GM18861 (cell line): ENCODE data around the gene GRPEL1.

ENCODE experiments used
- ATAC-seq: cut with Tn5 transposase; IDR thresholded peaks from one replicate; pipeline ENCODE4 v1.9.1; 2021; ENCODE audit not compliant: unreplicated experiment

The GRPEL1 gene

DNA sequence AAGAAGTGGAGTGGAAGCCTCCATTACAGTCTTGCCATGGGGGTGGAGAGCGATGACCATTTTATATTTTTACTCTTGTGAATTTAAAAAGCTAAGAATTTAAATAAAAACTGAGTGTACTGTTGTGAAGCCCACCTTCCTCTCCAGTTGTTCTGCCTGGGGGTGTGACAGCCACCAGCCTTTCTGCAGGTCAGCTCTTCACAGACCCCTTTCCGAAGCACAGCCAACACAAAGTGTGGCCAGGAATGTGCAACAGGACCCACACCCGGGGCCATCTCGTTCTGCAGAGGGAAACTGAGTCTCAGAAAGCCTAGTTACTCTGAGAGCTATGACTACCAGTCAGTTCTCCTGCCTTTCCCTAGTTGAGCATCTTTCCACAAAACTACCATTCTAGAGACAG is 1.4 kb downstream of the GRPEL1 start:
- no peak for ATAC-seq

DNA sequence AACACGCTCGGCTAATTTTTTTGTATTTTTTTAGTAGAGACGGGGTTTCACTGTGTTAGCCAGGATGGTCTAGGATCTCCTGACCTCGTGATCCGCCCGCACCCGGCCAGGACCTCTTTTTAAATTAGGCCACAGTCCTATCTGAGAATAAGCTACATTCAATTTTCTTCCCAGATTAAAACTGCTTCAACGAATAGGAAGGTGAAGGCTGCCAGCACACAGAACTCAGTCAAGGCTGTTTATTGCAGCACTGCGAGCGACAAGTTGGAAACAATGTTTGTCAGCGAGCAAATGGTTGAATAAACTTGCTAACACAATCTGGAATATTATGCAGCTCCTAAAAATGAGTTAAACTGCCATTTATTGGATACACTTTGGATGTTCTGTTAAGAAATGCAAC is 1.9 kb downstream of the GRPEL1 start:
- ATAC-seq = no peak

DNA sequence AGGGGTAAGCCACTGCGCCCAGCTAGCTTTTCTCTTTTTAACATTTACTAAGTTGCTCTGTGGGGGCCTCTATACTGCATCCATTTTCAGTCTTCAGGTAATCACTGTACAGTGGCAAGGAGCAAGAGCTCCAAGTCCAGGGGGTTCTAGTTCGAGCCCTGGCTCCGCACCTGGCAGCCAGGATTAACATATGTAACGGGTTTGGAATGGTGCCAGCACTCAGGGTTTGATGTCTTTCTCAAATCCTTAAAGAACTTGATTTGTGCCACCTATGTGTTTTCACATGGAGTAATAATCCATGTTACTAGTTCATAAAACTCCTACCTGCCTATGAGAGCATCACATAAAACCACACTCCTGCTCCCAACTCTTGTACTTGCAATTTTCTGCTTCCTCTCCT is 4.5 kb downstream of the GRPEL1 start:
- no peak for ATAC-seq

DNA sequence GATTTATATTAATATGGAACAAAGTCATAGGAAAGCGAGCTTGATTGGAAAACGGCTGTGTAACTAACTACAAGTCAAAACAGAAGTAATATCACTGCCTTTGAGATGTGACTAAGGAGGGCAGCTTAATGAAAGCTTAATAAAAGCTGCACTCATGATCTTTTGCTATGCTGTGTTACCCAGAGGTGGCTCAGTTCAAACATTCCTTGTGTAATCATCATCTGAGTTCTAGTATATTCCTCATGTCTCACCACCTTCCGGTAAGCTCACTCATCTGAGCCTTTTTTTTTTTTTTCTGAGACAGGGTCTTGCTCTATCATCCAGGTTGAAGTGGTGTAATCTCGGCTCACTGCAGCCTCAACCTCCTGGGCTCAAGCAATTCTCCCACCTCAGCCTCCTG is 5.0 kb downstream of the GRPEL1 start:
- ATAC-seq = no peak

DNA sequence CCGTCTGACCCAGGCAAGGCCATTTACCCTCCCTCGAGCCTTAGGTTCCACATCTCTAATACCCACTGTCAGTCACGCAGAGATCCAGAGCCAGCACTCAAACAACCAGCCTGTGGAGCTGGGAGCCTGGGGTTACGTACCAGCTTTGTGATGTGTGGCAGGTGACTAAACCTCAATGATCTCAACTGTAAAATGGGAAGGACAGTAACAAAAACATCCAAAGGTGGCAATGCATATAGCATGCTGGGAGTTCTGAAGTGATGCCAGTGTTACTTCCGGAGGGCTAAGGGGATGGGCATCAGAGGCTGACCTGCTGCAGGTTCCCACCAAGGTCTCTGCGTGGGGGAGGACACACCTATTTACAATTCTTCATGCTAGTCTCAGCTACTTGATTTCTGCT is 6.0 kb downstream of the GRPEL1 start:
- ATAC-seq = no peak

DNA sequence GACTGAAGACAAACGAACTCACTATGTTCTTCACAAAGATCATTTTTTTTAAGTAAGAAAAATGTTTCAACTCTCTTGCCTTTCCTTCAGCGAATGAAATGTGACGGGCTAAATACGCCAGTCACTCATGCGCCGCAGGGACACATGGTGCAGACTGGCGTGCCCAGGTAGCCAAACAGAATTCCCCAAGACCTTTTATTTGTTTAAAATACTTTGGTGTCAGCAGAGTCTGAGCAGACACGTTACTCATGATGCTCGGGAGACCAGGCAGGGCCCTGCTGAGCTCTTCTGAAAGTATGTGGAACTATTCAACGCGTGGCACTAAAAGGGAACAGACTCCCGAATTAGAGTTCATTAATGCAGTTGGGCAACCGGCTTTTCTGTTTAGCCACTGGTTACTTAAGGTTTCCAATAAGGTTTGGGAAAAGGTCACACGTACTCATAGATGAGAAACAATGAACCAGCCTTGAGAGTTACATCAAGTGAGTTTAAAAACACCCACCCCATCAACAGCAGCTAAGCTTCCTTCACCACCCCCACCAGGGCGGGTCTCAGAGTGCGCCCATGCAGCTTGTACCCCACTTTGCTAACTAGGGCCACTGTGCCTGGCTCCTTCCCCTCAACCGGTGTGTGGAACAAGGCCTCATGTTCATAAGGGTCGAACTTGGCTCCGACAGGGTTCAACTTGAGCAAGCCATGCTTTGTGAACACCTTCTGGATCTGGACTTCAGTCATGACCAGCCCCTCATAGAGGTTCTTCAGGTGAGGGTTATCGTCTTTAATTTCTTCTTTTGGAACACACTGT is 7.3 kb downstream of the GRPEL1 start:
- ATAC-seq = no peak

DNA sequence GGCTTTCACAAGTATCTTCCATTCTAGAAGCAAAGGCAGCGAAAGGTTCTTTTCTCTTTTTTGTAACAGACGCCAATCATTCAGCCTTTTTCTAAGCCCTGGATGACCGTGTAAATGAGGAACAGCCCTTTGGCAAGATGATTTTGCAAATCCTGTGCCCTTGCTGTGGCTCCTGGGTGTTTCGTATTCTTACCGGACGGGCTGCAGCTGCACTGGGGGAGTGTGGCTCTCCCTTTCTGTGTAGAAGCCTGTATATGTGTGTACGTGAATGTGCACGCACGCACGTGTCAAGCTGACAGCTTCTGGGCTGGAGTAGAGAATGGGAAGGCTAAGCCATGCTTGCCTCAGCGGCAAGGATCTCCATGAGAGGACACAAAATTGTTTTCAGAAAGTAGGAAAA is 8.2 kb downstream of the GRPEL1 start:
- no peak for ATAC-seq

DNA sequence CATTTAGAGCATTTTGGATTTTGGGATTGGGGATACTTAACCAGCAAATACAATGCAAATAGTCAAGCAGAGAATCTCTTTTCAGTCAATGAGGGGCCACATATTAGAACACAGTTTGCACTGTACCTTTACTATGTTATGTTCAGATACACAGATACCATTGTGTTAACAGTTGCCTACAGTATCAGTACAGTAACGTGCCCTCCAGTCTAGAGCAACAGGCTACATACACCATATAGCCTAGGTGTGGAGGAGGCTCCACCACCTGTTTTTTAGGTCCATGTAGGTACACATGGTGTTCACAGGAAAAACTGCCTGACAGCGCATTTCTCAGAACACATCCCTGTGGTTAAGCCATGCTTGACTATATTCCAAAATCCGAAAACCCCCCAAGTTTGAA is 9.1 kb downstream of the GRPEL1 start:
- ATAC-seq = no peak

DNA sequence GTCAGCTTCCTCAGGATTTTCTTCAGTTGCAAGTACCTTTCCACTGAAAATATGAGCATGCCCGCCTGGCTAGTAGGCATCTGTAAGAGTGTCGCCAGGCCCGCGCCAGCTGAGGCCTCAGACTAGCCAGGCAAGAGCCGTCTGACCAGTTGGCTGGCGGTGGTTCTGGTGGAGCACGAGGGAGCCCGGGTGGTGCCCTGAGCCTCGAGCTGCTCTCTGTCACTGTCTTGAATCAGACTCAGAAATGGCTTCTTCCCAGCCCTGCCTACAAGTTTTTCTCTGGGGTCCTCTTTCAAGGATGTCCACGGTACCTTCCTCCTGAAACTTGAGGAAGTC is 11.9 kb downstream of the GRPEL1 start:
- ATAC-seq = no peak

DNA sequence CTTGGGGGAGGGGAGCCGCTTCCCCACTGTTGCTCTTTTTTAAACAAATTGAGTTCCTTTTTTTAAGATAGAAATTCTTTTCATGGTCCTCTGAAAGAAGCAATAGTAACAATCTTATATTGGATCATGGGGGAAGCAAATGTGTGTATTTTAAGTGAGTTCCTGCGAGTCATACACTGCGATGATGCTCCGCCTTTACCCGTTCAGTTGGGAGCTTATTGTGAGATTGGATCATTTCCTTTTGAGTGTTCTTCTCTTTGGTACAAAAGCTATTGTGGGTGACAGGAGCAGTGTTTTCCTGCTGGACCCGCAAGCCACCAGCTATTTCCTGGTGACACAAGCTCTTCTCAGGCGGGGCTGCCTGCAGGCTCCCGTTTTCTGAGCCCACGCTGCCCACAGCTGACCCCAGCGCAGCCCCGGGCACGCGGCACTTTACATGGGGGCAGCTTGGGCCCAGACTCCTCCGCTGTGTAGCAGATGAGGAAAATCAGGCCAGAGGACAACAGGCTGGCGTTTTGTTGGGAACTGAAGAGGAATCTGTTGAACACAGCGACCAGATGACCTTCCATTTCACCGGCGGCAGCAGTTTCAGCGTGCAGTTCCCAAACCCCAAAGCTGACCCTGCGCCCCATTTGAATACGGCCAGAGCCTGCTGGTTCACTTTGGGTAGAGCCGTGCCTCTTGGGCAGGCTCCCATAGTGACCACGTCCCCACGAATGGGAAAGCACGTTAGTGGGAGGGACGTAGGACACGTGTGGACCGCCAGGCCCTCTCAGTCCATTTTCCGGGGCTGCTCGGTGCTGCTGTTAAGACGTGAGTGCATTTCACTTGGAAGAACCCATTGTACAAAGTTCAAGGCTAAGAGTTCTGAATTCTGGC is 12.5 kb downstream of the GRPEL1 start:
- no peak for ATAC-seq

DNA sequence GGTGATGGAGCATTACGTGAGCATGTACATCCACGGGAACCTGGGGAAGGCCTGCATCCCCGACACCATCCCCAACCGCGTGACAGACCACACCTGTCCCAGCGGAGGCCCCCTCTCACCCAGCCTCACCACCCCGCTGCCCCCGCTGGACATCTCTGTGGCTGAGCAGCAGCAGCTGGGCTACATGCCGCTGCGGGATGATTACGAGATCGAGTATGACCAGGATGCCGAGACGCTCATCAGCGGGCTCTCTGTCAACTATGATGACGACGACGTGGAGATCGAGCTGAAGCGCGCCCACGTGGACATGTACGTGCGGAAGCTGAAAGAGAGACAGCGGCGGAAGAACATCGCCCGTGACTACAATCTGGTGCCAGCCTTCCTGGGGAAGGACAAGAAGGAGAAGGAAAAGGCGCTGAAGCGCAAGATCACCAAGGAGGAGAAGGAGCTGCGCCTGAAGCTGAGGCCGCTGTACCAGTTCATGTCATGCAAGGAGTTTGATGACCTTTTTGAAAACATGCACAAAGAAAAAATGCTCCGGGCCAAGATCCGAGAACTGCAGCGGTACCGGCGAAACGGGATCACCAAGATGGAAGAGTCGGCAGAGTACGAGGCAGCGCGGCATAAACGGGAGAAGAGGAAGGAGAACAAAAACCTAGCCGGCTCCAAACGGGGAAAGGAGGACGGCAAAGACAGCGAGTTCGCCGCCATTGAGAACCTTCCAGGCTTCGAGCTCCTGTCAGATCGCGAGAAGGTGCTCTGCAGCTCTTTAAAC is 13.6 kb downstream of the GRPEL1 start:
- no peak for ATAC-seq

DNA sequence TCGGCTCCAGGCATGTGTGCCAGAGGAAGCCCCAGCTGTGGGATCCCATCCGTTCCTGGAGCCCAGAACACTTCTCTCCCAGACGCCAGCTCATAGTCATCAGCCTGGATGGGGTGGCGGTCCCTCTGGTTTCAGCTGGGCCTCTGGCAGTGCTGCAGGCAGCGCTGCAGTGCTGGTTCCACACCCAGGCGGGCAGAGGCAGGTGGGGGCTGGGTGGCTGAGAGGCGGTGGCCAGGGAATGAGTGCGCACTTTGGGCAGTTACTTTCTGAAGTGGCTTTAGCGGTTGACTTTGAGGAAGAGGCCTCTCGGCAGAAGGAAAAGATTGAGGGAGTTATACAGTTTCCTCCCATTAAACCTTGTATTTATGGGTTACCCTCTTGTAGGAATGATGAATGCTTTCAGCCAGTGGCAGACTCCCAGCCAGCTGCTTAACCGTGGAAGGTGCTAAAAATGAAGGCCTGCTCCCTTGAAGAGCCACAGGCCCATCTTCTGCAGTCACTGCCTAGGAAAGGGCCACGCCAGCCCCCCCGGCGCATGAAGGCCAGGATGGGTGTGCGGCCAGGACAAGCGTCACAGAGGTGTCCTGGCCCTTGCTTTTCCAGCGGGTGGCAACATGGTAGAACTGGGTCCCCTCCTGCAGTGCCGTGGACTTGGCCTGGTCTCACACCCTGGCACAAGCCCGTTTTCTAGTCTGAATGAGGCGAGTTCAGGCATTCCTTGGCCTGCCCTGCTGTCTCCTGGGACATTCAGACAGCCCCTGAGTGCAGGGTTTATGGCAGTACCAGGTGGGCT is 14.7 kb downstream of the GRPEL1 start:
- no peak for ATAC-seq

DNA sequence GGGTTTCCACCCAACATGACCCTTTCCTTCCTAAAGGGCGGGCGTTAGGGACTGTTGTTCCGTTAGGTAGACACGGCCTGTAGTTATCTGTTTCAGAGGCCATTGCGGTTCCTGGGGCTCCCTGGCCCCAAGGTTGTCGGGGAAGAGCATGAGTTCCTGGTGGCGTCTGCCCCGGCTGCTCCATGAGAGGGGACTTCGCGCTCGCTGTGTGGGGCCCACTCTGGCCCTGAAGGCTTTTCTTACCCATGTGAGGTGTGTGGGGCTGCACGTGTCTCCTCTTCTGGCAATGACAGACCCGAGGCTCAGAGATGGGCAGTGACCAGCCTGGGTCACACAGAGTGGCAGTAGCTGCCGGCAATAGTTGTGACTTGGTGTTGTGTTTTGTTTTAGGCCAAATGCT is 15.6 kb downstream of the GRPEL1 start:
- no peak for ATAC-seq

DNA sequence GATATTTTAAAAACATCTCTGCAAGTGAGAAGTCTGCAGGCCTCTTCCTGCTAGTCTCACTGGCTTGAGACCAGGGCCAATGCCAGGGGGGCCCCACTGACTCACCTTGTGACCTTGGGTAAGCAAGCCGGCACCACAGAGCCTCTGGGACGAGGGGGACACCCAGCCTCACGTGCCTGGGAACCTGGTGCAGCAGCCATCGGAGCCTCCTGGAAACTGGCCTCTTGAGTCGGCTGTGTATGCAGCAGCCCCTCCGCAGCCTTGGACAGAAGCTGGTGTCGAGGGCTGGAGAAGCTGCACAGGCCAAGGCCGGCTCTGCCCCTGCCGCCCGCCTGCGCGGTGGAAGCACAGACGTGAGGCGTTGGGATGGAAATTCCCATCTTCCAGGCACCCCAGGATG is 16.0 kb downstream of the GRPEL1 start:
- ATAC-seq = no peak

DNA sequence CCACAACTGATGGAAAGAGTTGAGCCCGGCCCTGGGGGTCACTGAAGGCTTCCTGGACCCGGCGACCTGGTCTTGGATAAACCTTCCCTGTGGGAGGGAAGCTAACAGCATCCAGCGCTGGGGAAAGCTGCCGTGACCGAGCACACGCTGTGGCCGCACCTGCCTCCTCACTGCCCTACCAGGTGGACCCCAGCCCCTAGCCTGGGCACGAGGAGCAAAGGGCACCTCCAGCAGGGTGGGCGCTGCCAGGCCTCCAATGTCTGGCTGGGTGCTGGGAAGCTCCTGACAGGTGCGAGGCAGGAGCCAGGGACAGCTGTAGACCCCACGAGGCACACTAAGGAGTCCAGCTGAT is 16.7 kb downstream of the GRPEL1 start:
- ATAC-seq = no peak

DNA sequence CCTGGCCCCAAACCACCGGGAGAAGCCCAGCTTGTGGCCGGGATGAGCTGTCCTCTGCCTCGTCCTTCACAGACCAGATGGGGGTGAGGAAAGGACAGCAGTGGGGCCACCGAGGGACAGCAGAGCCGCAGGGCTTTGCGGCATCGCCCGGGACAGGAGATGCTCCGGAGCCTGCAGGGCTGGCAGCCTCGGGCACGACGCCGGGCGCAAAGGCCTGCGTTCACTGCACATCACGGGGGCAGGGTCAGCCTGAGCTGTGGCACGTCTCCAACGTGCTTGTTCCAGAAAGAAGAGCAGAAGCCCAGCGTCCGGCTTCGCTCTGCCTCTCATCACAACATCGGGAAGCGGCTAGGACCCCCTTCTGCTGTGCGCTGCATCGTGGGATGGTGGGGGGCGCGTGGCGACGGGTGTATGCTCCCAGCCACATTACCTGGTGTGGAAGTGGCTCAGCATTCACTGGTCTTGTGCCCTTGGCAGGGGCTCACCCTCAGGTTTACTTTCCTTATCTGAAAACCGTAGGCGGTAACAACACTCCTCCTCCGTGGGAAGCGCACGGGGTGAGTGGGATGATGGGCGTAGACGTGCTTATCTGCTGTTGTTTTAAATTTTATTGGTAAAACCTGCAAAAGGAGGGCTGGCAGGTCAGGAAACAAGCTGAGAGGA is 17.3 kb downstream of the GRPEL1 start:
- no peak for ATAC-seq

DNA sequence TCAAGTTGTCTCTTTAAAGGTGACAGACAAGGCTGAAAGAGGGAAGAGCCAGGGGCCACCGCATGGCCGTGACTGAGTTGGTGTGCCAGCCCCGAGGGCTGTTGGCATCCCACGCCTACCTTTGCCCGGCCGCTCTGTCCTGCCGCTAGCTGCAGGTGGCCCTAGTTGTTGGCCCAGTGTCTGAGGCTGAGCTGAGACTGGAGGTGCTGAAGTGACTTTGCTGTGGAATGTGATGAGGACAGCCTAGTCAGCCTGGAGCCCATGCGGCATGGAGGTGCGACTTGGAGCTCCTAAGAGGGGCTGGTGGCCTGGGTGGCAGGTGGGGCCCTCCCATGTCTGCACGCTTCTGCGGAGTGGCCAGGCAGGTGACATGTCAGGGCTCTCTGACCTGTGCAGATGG is 18.1 kb downstream of the GRPEL1 start:
- ATAC-seq = no peak

DNA sequence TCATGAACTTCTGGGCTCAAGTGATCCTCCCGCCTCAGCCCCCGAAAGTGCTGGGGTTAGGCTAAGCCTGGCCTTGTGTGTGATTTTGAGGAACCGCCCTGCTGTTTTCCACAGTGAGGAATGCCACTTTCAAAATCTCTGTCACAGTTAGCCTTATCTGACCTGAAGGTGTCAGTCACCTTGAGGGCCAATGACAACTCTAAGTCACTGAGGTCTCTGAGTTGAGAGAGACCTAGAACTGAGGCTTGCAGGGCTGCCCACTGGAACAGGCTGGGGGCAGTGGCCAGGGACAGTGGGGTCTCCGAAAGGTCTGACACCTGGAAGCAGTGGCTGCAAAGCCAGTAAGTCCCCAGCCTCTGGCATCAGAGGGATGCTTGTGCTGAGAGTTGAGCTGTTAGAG is 18.6 kb downstream of the GRPEL1 start:
- no peak for ATAC-seq

DNA sequence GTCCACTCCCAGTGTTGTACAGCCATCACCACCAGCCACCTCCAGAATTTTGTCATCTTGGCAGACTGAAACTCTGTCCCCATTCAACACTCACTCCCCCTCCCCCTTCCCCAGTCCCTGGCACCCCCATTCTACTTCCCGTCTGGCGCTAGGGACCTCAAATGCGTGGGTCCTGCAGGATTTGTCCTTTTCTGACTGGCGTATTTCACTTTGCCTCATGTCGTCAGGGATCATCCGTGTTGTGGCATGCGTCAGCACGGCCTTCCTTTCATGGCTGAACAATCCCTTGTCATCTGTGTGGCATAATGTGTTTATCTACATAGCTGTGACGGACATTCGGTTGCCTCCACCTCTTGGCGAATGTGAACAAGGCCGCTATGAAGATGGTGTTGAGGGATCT is 19.2 kb downstream of the GRPEL1 start:
- ATAC-seq = no peak

DNA sequence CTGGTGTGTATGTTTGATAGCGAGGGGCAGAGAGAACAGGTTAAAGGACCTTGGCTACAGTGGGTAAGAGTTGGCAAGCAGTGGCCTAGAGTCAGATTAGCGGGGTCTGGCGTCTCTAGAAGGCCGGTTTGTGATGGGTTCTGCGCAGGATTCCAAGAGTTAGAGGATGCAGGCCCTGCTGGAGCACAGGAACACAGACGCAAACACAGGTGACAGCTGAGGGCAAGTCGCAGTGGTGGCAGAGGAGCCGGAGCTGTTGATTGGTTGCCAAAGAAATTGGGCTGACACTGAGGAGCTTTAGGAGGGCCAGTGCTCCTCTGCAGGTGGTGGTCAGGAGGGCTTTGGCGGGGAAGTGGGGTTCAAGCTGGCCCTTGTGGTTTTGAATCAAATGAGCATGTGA is 20.9 kb downstream of the GRPEL1 start:
- no peak for ATAC-seq
